ENCODE data around the gene TPM1.

Gene TPM1

GRCh38 chr15:63107895-63108546 is 65.5 kb downstream of the TPM1 start:
- H3K4me3 ChIP-seq (ENCODE audit: low read length): no peak overlapping the region
- no peaks in the 10 kb centered on the region for H3K27me3 ChIP-seq (ENCODE audit: control insufficient read depth, insufficient read depth, low read length)
- H3K36me3 ChIP-seq (ENCODE audit: control insufficient read depth, insufficient read depth, low read length): no peaks in the 10 kb centered on the region
- H3K4me1 ChIP-seq (ENCODE audit: control insufficient read depth, insufficient read depth, low read length): no peaks in the 10 kb centered on the region
- H3K9ac ChIP-seq (ENCODE audit: low read length): no peak overlapping the region
- no peak overlapping the region for H3K27ac ChIP-seq (ENCODE audit: low read depth, low read length)

GRCh38 chr15:63109498-63109897 is 67.0 kb downstream of the TPM1 start:
- Histone ChIP-seq H3K27me3 (ENCODE audit: control insufficient read depth, insufficient read depth, low read length) (peaks cover 2% of the 10 kb centered on the region), H3K4me3 (ENCODE audit: low read length) (no peak overlapping the region), H3K27ac (ENCODE audit: low read depth, low read length) (no peak overlapping the region), H3K9ac (ENCODE audit: low read length) (no peak overlapping the region), H3K4me1 (ENCODE audit: control insufficient read depth, insufficient read depth, low read length) (no peaks in the 10 kb centered on the region), H3K36me3 (ENCODE audit: control insufficient read depth, insufficient read depth, low read length) (no peaks in the 10 kb centered on the region)

GRCh38 chr15:63109920-63110319 is 67.4 kb downstream of the TPM1 start:
- H3K27me3 ChIP-seq (ENCODE audit: control insufficient read depth, insufficient read depth, low read length): peaks cover 2% of the 10 kb centered on the region

GRCh38 chr15:63110428-63111026 is 68.0 kb downstream of the TPM1 start:
- Histone ChIP-seq H3K4me1 (ENCODE audit: control insufficient read depth, insufficient read depth, low read length) (no peaks in the 10 kb centered on the region), H3K27me3 (ENCODE audit: control insufficient read depth, insufficient read depth, low read length) (peaks cover 2% of the 10 kb centered on the region), H3K4me3 (ENCODE audit: low read length) (no peak overlapping the region), H3K9ac (ENCODE audit: low read length) (no peak overlapping the region), H3K27ac (ENCODE audit: low read depth, low read length) (no peak overlapping the region), H3K36me3 (ENCODE audit: control insufficient read depth, insufficient read depth, low read length) (no peaks in the 10 kb centered on the region)

More at GRCh38 chr15:63109920-63110319, 67.4 kb downstream of the TPM1 start:
- Histone ChIP-seq H3K27ac (ENCODE audit: low read depth, low read length) (no peak overlapping the region), H3K4me3 (ENCODE audit: low read length) (no peak overlapping the region), H3K4me1 (ENCODE audit: control insufficient read depth, insufficient read depth, low read length) (no peaks in the 10 kb centered on the region), H3K36me3 (ENCODE audit: control insufficient read depth, insufficient read depth, low read length) (no peaks in the 10 kb centered on the region), H3K9ac (ENCODE audit: low read length) (no peak overlapping the region)

GRCh38 chr15:63111481-63111880 is 68.9 kb downstream of the TPM1 start:
- H3K27me3 ChIP-seq (ENCODE audit: control insufficient read depth, insufficient read depth, low read length): peaks cover 2% of the 10 kb centered on the region
- H3K27ac ChIP-seq (ENCODE audit: low read depth, low read length): no peak overlapping the region
- H3K4me3 ChIP-seq (ENCODE audit: low read length): no peak overlapping the region
- H3K36me3 ChIP-seq (ENCODE audit: control insufficient read depth, insufficient read depth, low read length): no peaks in the 10 kb centered on the region
- H3K4me1 ChIP-seq (ENCODE audit: control insufficient read depth, insufficient read depth, low read length): no peaks in the 10 kb centered on the region
- H3K9ac ChIP-seq (ENCODE audit: low read length): no peak overlapping the region

GRCh38 chr15:63112871-63113270 is 70.3 kb downstream of the TPM1 start:
- Histone ChIP-seq H3K4me1 (ENCODE audit: control insufficient read depth, insufficient read depth, low read length) (no peaks in the 10 kb centered on the region), H3K27me3 (ENCODE audit: control insufficient read depth, insufficient read depth, low read length) (peaks cover 2% of the 10 kb centered on the region), H3K9ac (ENCODE audit: low read length) (no peak overlapping the region), H3K4me3 (ENCODE audit: low read length) (no peak overlapping the region), H3K27ac (ENCODE audit: low read depth, low read length) (no peak overlapping the region), H3K36me3 (ENCODE audit: control insufficient read depth, insufficient read depth, low read length) (no peaks in the 10 kb centered on the region)

- no peak overlapping the region for H3K9ac ChIP-seq (ENCODE audit: low read length)
- H3K27ac ChIP-seq (ENCODE audit: low read depth, low read length): no peak overlapping the region
- no peaks in the 10 kb centered on the region for H3K4me1 ChIP-seq (ENCODE audit: control insufficient read depth, insufficient read depth, low read length)
- peaks cover 2% of the 10 kb centered on the region for H3K27me3 ChIP-seq (ENCODE audit: control insufficient read depth, insufficient read depth, low read length)
- H3K36me3 ChIP-seq (ENCODE audit: control insufficient read depth, insufficient read depth, low read length): no peaks in the 10 kb centered on the region
- no peak overlapping the region for H3K4me3 ChIP-seq (ENCODE audit: low read length)
These were observed 71.9 kb downstream of the TPM1 start for GRCh38 chr15:63114465-63114864.
